PFSK-1 (cell line): ENCODE data around the gene RMDN3.

Source experiments
- FOXP2 ChIP-seq: optimal IDR thresholded peaks from 2 replicates; pipeline ENCODE3; 2011; ENCODE audit warnings: borderline replicate concordance, control low read depth, inconsistent platforms; ENCODE audit not compliant: insufficient read depth; ENCODE audit errors: extremely low read length, extremely low read depth
- POLR2AphosphoS5 ChIP-seq: IDR thresholded peaks from 2 replicates; pipeline ENCODE4 v1.6.1; 2012; ENCODE audit warnings: low read depth, mild to moderate bottlenecking, control low read depth, low read length, moderate library complexity
- SIN3A ChIP-seq: IDR thresholded peaks from 2 replicates; pipeline ENCODE4 v1.6.1; 2012; ENCODE audit warnings: mild to moderate bottlenecking, low read length, moderate library complexity, borderline replicate concordance; ENCODE audit not compliant: insufficient read depth
- TAF1 ChIP-seq: IDR thresholded peaks from 2 replicates; pipeline ENCODE4 v1.6.1; 2012; ENCODE audit warnings: low read length, control low read depth, borderline replicate concordance; ENCODE audit not compliant: insufficient read depth
- TF ChIP-seq, protein P1 (sequence below), 2 experiments: IDR thresholded peaks; 2 replicates each; pipeline versions ENCODE4 v1.6.1 to v1.8.0; 2011 to 2012; ENCODE audit warnings: low read depth in 2 of 2, low read length in 2 of 2, control low read depth in 1 of 2, inconsistent platforms in 1 of 2, mild to moderate bottlenecking in 1 of 2, moderate library complexity in 1 of 2; ENCODE audit not compliant: insufficient read depth in 1 of 2

GRCh38 chr15:40696228-40696627 lies 58.8 kb downstream of the RMDN3 start:
- TF ChIP-seq POLR2AphosphoS5, result no peak
- TF ChIP-seq TAF1, result no peak
- no peak for TF ChIP-seq FOXP2
- TF ChIP-seq, protein P1, sequence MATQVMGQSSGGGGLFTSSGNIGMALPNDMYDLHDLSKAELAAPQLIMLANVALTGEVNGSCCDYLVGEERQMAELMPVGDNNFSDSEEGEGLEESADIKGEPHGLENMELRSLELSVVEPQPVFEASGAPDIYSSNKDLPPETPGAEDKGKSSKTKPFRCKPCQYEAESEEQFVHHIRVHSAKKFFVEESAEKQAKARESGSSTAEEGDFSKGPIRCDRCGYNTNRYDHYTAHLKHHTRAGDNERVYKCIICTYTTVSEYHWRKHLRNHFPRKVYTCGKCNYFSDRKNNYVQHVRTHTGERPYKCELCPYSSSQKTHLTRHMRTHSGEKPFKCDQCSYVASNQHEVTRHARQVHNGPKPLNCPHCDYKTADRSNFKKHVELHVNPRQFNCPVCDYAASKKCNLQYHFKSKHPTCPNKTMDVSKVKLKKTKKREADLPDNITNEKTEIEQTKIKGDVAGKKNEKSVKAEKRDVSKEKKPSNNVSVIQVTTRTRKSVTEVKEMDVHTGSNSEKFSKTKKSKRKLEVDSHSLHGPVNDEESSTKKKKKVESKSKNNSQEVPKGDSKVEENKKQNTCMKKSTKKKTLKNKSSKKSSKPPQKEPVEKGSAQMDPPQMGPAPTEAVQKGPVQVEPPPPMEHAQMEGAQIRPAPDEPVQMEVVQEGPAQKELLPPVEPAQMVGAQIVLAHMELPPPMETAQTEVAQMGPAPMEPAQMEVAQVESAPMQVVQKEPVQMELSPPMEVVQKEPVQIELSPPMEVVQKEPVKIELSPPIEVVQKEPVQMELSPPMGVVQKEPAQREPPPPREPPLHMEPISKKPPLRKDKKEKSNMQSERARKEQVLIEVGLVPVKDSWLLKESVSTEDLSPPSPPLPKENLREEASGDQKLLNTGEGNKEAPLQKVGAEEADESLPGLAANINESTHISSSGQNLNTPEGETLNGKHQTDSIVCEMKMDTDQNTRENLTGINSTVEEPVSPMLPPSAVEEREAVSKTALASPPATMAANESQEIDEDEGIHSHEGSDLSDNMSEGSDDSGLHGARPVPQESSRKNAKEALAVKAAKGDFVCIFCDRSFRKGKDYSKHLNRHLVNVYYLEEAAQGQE (IDR thresholded peaks at IDR 0.05; ENCODE audit: insufficient read depth in 1 of 2, low read depth in 2 of 2, low read length in 2 of 2), result no peak
- no peak for TF ChIP-seq SIN3A
